Fibroblast of skin of right biceps (primary cell): ENCODE measurements around the gene PRDM10.
"Not testable (repeated sequence)": the region's sequence is repeated elsewhere in the genome, so short reads cannot be mapped to it uniquely, and the experiment has no call there.

Source experiments
- DNase-seq: peaks from one replicate; pipeline ENCODE4 v3.0.0-alpha.2; 2013

The PRDM10 gene

GRCh38 chr11:129973809-129974208 is 28.8 kb downstream of the PRDM10 start:
- DNase-seq, result no peak

- no peak for DNase-seq
Measured at GRCh38 chr11:129973068-129973467, 29.6 kb downstream of the PRDM10 start.

GRCh38 chr11:129972611-129973010 is 30.0 kb downstream of the PRDM10 start:
- no peak for DNase-seq

GRCh38 chr11:129971856-129972255 is 30.8 kb downstream of the PRDM10 start:
- not testable (repeated sequence) for DNase-seq

GRCh38 chr11:129969920-129970319 is 32.7 kb downstream of the PRDM10 start:
- no peak for DNase-seq

- DNase-seq, result no peak
Measured at GRCh38 chr11:129968591-129969419, 33.8 kb downstream of the PRDM10 start.

GRCh38 chr11:129967996-129968395 is 34.6 kb downstream of the PRDM10 start:
- DNase-seq, result no peak

GRCh38 chr11:129965248-129965647 is 37.4 kb downstream of the PRDM10 start:
- no peak for DNase-seq

GRCh38 chr11:129960216-129961214 is 42.1 kb downstream of the PRDM10 start:
- peak; percentile 85 for DNase-seq

- DNase-seq, result no peak
Measured at GRCh38 chr11:129959687-129960086, 42.9 kb downstream of the PRDM10 start.

- no peak for DNase-seq
Measured at GRCh38 chr11:129955282-129955681, 47.4 kb downstream of the PRDM10 start.

- not testable (repeated sequence) for DNase-seq
Measured at GRCh38 chr11:129954703-129955102, 47.9 kb downstream of the PRDM10 start.

- DNase-seq, result no peak
Measured at GRCh38 chr11:129951866-129952262, 50.8 kb downstream of the PRDM10 start.

GRCh38 chr11:129951201-129951865 is 51.3 kb downstream of the PRDM10 start:
- no peak for DNase-seq

GRCh38 chr11:129950101-129951091 is 52.2 kb downstream of the PRDM10 start:
- DNase-seq, result peak; percentile 68

GRCh38 chr11:129948926-129949466 is 53.6 kb downstream of the PRDM10 start:
- DNase-seq, result no peak

- no peak for DNase-seq
Measured at GRCh38 chr11:129947474-129947873, 55.2 kb downstream of the PRDM10 start.

- no peak for DNase-seq
Measured at GRCh38 chr11:129946965-129947364, 55.7 kb downstream of the PRDM10 start.

GRCh38 chr11:129946256-129946655 is 56.4 kb downstream of the PRDM10 start:
- peak; percentile 49 for DNase-seq

GRCh38 chr11:129945373-129945772 is 57.3 kb downstream of the PRDM10 start:
- no peak for DNase-seq

- no peak for DNase-seq
Measured at GRCh38 chr11:129944696-129945095, 57.9 kb downstream of the PRDM10 start.
